H1 (cell line): Measurements from ENCODE around the gene KIAA0586. TPM values are rescaled to one million over a fixed set of nuclear protein-coding genes. Genes with fewer than 3 reads are reported as not detected.

Experiments used
- CTCF ChIA-PET: fragments of 300-600 bp; sonication (Branson Sonifier 250); formaldehyde crosslinking; loops from one replicate; lab custom pipeline; 2021; ENCODE audit not compliant: partially characterized antibody; lab: Charles Lee
- POLR2A ChIA-PET: fragments of 300-600 bp; sonication (Branson Sonifier 250); formaldehyde crosslinking; loops from one replicate; lab custom pipeline; 2021; ENCODE audit warnings: inconsistent platforms; ENCODE audit not compliant: partially characterized antibody; lab: Charles Lee
- DNase-seq, 2 experiments: peaks; one replicate each; pipeline versions ENCODE4 v3.0.0 to v3.0.0-alpha.2; 2010 to 2022; ENCODE audit warnings: low spot score in 2 of 2, low read depth in 1 of 2, mixed read lengths in 1 of 2
- FAIRE-seq: peaks from 2 replicates; lab custom pipeline; 2011; peaks lifted over from hg19 to GRCh38; lab: Jason Lieb, UNC
- H2AFZ ChIP-seq: 2 replicates; pipeline ENCODE4 v1.8.1; 2012; ENCODE audit warnings: low read length, inconsistent platforms
- H2AK5ac ChIP-seq: 2 replicates; pipeline ENCODE4 v1.6.1; 2013; ENCODE audit warnings: low read depth, low read length
- H2BK120ac ChIP-seq: replicated peaks from 2 replicates; pipeline ENCODE3; 2013; ENCODE audit warnings: low read depth, low read length, inconsistent platforms
- H2BK12ac ChIP-seq: 2 replicates; pipeline ENCODE4 v1.6.1; 2013; ENCODE audit warnings: low read depth, low read length
- H2BK15ac ChIP-seq: 2 replicates; pipeline ENCODE4 v1.6.1; 2013; ENCODE audit warnings: low read length
- H2BK20ac ChIP-seq: 2 replicates; pipeline ENCODE4 v1.6.1; 2013; ENCODE audit warnings: low read length
- H2BK5ac ChIP-seq: 2 replicates; pipeline ENCODE4 v1.6.1; 2013; ENCODE audit warnings: low read depth, low read length
- H3K14ac ChIP-seq: 2 replicates; pipeline ENCODE4 v1.6.1; 2013; ENCODE audit warnings: inconsistent platforms; ENCODE audit not compliant: insufficient read length
- H3K18ac ChIP-seq: 2 replicates; pipeline ENCODE4 v1.6.1; 2013; ENCODE audit warnings: low read length; ENCODE audit errors: extremely low read depth
- H3K23ac ChIP-seq: 2 replicates; pipeline ENCODE4 v1.6.1; 2013; ENCODE audit warnings: inconsistent platforms; ENCODE audit not compliant: insufficient read length
- H3K23me2 ChIP-seq: 2 replicates; pipeline ENCODE4 v1.6.1; 2013; ENCODE audit warnings: low read depth, low read length
- H3K27ac ChIP-seq: 2 replicates; pipeline ENCODE4 v1.6.1; 2011; ENCODE audit warnings: low read depth, low read length, inconsistent platforms
- H3K27me3 ChIP-seq, 4 experiments: replicated peaks in 1 of 4; 1 replicate in 1 of 4; 2 replicates in 3 of 4; pipeline versions ENCODE4 v1.6.1 to v1.8.1; 2011 to 2013; ENCODE audit warnings: low read length in 3 of 4, mild to moderate bottlenecking in 3 of 4, inconsistent platforms in 2 of 4, mixed read lengths in 2 of 4, moderate library complexity in 1 of 4; ENCODE audit not compliant: control insufficient read depth in 3 of 4, insufficient read depth in 3 of 4; ENCODE audit errors: extremely low read depth in 1 of 4
- H3K36me3 ChIP-seq, 4 experiments: 2 replicates each; pipeline versions ENCODE4 v1.6.1 to v1.8.1; 2011 to 2013; ENCODE audit warnings: mild to moderate bottlenecking in 4 of 4, low read length in 3 of 4, moderate library complexity in 2 of 4, control low read depth in 1 of 4, inconsistent platforms in 1 of 4; ENCODE audit not compliant: insufficient read depth in 4 of 4, control insufficient read depth in 2 of 4
- H3K4ac ChIP-seq: replicated peaks from 2 replicates; pipeline ENCODE3; 2013; ENCODE audit warnings: low read length, low read depth, mixed read lengths, inconsistent platforms; ENCODE audit not compliant: insufficient read length
- H3K4me1 ChIP-seq, 4 experiments: replicated peaks in 1 of 4; 1 replicate in 1 of 4; 2 replicates in 3 of 4; pipeline versions ENCODE4 v1.6.1 to v1.8.1; 2011 to 2013; ENCODE audit warnings: low read length in 3 of 4, inconsistent platforms in 2 of 4, mixed read lengths in 1 of 4; ENCODE audit not compliant: insufficient read depth in 4 of 4, control insufficient read depth in 3 of 4
- H3K4me2 ChIP-seq, 2 experiments: 2 replicates each; pipeline versions ENCODE4 v1.6.1 to v1.8.1; 2011 to 2013; ENCODE audit warnings: low read depth in 2 of 2, low read length in 2 of 2, control low read depth in 1 of 2, inconsistent platforms in 1 of 2, mild to moderate bottlenecking in 1 of 2; ENCODE audit not compliant: insufficient read depth in 1 of 2
- H3K4me3 ChIP-seq, 4 experiments: fragments of 200-600, 300-600 bp in 1 of 4; sonication (generic), shearing (Covaris generic), sonication (Bioruptor Twin) in 1 of 4; 2 replicates each; pipeline versions ENCODE4 v1.5.1 to v1.8.1; 2011 to 2016; ENCODE audit warnings: low read length in 4 of 4, low read depth in 3 of 4, control low read depth in 2 of 4, inconsistent platforms in 2 of 4, mild to moderate bottlenecking in 2 of 4, mixed read lengths in 1 of 4, moderate library complexity in 1 of 4; ENCODE audit not compliant: insufficient read depth in 2 of 4; ENCODE audit errors: extremely low read depth in 1 of 4
- H3K56ac ChIP-seq: replicated peaks from 2 replicates; pipeline ENCODE3; 2013; ENCODE audit warnings: low read depth, mild to moderate bottlenecking, mixed read lengths, low read length, inconsistent platforms; ENCODE audit not compliant: insufficient read length
- H3K79me1 ChIP-seq: 2 replicates; pipeline ENCODE4 v1.6.1; 2013; ENCODE audit warnings: low read depth, low read length, control low read depth
- H3K79me2 ChIP-seq, 2 experiments: 2 replicates each; pipeline versions ENCODE4 v1.6.1 to v1.8.1; 2012 to 2013; ENCODE audit warnings: low read length in 2 of 2, mild to moderate bottlenecking in 2 of 2, inconsistent platforms in 1 of 2; ENCODE audit not compliant: insufficient read depth in 2 of 2, control insufficient read depth in 1 of 2
- H3K9ac ChIP-seq, 4 experiments: replicated peaks in 1 of 4; 1 replicate in 1 of 4; 2 replicates in 3 of 4; pipeline versions ENCODE4 v1.6.1 to v1.8.1; 2011 to 2013; ENCODE audit warnings: low read depth in 3 of 4, low read length in 3 of 4, control low read depth in 2 of 4, mild to moderate bottlenecking in 2 of 4, moderate library complexity in 2 of 4, inconsistent platforms in 1 of 4; ENCODE audit errors: extremely low read depth in 1 of 4
- H3K9me3 ChIP-seq, 2 experiments: 2 replicates each; pipeline versions ENCODE4 v1.6.1 to v1.8.1; 2012 to 2013; ENCODE audit warnings: mild to moderate bottlenecking in 2 of 2, moderate library complexity in 2 of 2, control low read depth in 1 of 2, inconsistent platforms in 1 of 2, low read depth in 1 of 2, low read length in 1 of 2, mixed read lengths in 1 of 2; ENCODE audit not compliant: insufficient read depth in 2 of 2
- H4K20me1 ChIP-seq, 2 experiments: replicated peaks in 1 of 2; 2 replicates each; pipeline versions ENCODE3 to v1.8.1; 2011 to 2013; ENCODE audit warnings: inconsistent platforms in 2 of 2, low read length in 2 of 2, mild to moderate bottlenecking in 1 of 2; ENCODE audit not compliant: insufficient read depth in 2 of 2, control insufficient read depth in 1 of 2
- H4K5ac ChIP-seq: 2 replicates; pipeline ENCODE4 v1.6.1; 2013; ENCODE audit warnings: low read length, low read depth, mixed read lengths, inconsistent platforms; ENCODE audit not compliant: insufficient read length
- H4K8ac ChIP-seq: 2 replicates; pipeline ENCODE4 v1.8.0; 2013; ENCODE audit warnings: mild to moderate bottlenecking, moderate library complexity, low read length, inconsistent platforms; ENCODE audit not compliant: insufficient read depth; ENCODE audit errors: extremely low read depth
- H4K91ac ChIP-seq: replicated peaks from 2 replicates; pipeline ENCODE3; 2013; ENCODE audit warnings: low read length, mixed read lengths, inconsistent platforms; ENCODE audit not compliant: insufficient read length
- BCL11A ChIP-seq, 2 experiments: IDR thresholded peaks; one replicate each; pipeline ENCODE4 v1.6.1; 2011; ENCODE audit warnings: low read depth in 2 of 2, low read length in 2 of 2, mild to moderate bottlenecking in 2 of 2
- CHD2 ChIP-seq: IDR thresholded peaks from 2 replicates; pipeline ENCODE4 v1.6.1; 2012; ENCODE audit warnings: low read length, improper control_type of control experiment
- GABPA ChIP-seq: IDR thresholded peaks from 2 replicates; pipeline ENCODE4 v1.6.1; 2011; ENCODE audit warnings: mild to moderate bottlenecking, low read length, moderate library complexity, borderline replicate concordance; ENCODE audit not compliant: insufficient read depth
- MAFK ChIP-seq: IDR thresholded peaks from 2 replicates; pipeline ENCODE4 v1.6.1; 2012; ENCODE audit warnings: low read depth, mild to moderate bottlenecking, improper control_type of control experiment, low read length
- NRF1 ChIP-seq: IDR thresholded peaks from 2 replicates; pipeline ENCODE4 v1.6.1; 2011; ENCODE audit warnings: mild to moderate bottlenecking, low read depth, low read length, improper control_type of control experiment
- PHF8 ChIP-seq: fragments of 200-600 bp; sonication (generic); conservative IDR thresholded peaks from 2 replicates; pipeline ENCODE4 v1.7.1; 2012; ENCODE audit warnings: low read depth, mild to moderate bottlenecking, inconsistent platforms, low read length, moderate library complexity
- POLR2AphosphoS5 ChIP-seq: IDR thresholded peaks from 2 replicates; pipeline ENCODE4 v1.6.1; 2011; ENCODE audit warnings: low read depth, low read length
- RXRA ChIP-seq: IDR thresholded peaks from 2 replicates; pipeline ENCODE4 v1.6.1; 2011; ENCODE audit warnings: low read depth, mild to moderate bottlenecking, low read length, moderate library complexity; ENCODE audit not compliant: insufficient read depth
- SUZ12 ChIP-seq: fragments of 200-600 bp; sonication (generic); IDR thresholded peaks from 2 replicates; pipeline ENCODE4 v1.6.1; 2012; ENCODE audit warnings: mild to moderate bottlenecking, inconsistent platforms, low read length, moderate library complexity, mixed read lengths
- TAF7 ChIP-seq: optimal IDR thresholded peaks from 2 replicates; pipeline ENCODE3; 2011; ENCODE audit warnings: low read depth, mild to moderate bottlenecking, inconsistent platforms, low read length, moderate library complexity, borderline replicate concordance
- TCF12 ChIP-seq: IDR thresholded peaks from 2 replicates; pipeline ENCODE4 v1.6.1; 2011; ENCODE audit warnings: low read depth, mild to moderate bottlenecking, low read length
- ZNF274 ChIP-seq: IDR thresholded peaks from 2 replicates; pipeline ENCODE4 v1.7.0; 2012; ENCODE audit warnings: low read length, borderline replicate concordance; ENCODE audit errors: extremely low read depth
- WGBS, 2 experiments: shearing (Covaris generic) in 1 of 2; methylation state at CpG; one replicate each; pipeline versions ENCODE4 v1.1.6 to v1.1.7; 2013 to 2015; ENCODE audit warnings: low lambda C conversion rate in 2 of 2, mixed read lengths in 2 of 2, inconsistent platforms in 1 of 2, low coverage in 1 of 2, missing lambda C conversion rate in 1 of 2; ENCODE audit not compliant: insufficient replicate concordance in 2 of 2, insufficient coverage in 1 of 2, insufficient read length in 1 of 2; ENCODE audit errors: extremely low coverage in 1 of 2, missing lambda C conversion rate in 1 of 2; 5-methylcytosine and 5-hydroxymethylcytosine counted together
- polyA plus RNA-seq, 7 experiments: library from polyadenylated mRNA; depleted of rRNA in 3 of 7; stranded (reverse) in 5 of 7; unstranded in 2 of 7; fragments of >200 nt in 5 of 7; fragments of 200-250 nt in 2 of 7; gene quantifications; 1 replicate in 5 of 7; 2 replicates in 1 of 7; 4 replicates in 1 of 7; pipeline versions ENCODE4 v1.2.1 to v1.2.3, GENCODE V29; 2011 to 2013; ENCODE audit warnings: missing spikeins in 2 of 7, mixed read lengths in 2 of 7
- total RNA-seq: library from RNA; stranded (reverse); fragmentation: NEBNext Ultra II Directional; extraction: Animal tissue kit (Norgen Biotek cat#: 25700); gene quantifications from 2 replicates; pipeline ENCODE4 v1.2.1, GENCODE V29; 2021

Gene KIAA0586
- total and polyA plus RNA-seq, 2 of the 8 experiments (the other 6 are each of a cell fraction or from before 2014, with no cell fraction given), result 7.2 to 24.8 TPM

GRCh38 chr14:58463147-58463546 lies 35.6 kb downstream of the KIAA0586 start:
- Histone ChIP-seq H3K9me3 (no peaks in the 10 kb centered on the region), H2BK120ac (no peak overlapping the region), H3K36me3 (peaks cover 0 to 24% (median 1%) of the 10 kb centered on the region in 4 experiments; a peak in 2 of 8 replicates), H3K79me1 (no peaks in the 10 kb centered on the region), H2BK5ac (no peak overlapping the region), H4K8ac (no peak overlapping the region), H3K9ac (no peak overlapping the region), H3K27me3 (no peaks in the 10 kb centered on the region), H2AFZ (no peak overlapping the region), H2BK12ac (no peak overlapping the region), H4K91ac (no peak overlapping the region), H3K27ac (no peak overlapping the region), H3K23ac (no peak overlapping the region), H3K4me1 (no peaks in the 10 kb centered on the region), H4K20me1 (no peaks in the 10 kb centered on the region), H2BK20ac (no peak overlapping the region), H3K18ac (no peak overlapping the region), H3K4ac (no peak overlapping the region), H3K23me2 (no peaks in the 10 kb centered on the region), H4K5ac (no peak overlapping the region), H3K4me2 (no peak overlapping the region), H3K4me3 (no peak overlapping the region), H3K56ac (no peak overlapping the region), H3K14ac (no peak overlapping the region), H3K79me2 (no peaks in the 10 kb centered on the region), H2AK5ac (no peak overlapping the region), H2BK15ac (no peak overlapping the region)
- DNase-seq, result no peak
- POLR2A ChIA-PET, result no interaction called here
- WGBS, 2 experiments, result 86% methylated on average over 2 of the region's 2 CpGs; no CpG with 5 or more reads in 1 of the 2 experiments
- CTCF ChIA-PET, result no interaction called here
- TF ChIP-seq PHF8, result no peak
- TF ChIP-seq SUZ12, result no peak
- no peak for TF ChIP-seq TAF7
- no peak for TF ChIP-seq ZNF274
- TF ChIP-seq POLR2AphosphoS5, result no peak
- no peak for TF ChIP-seq BCL11A (IDR thresholded peaks at IDR 0.05; ENCODE audit: low read depth in 2 of 2, low read length in 2 of 2)
- no peak for TF ChIP-seq NRF1
- TF ChIP-seq TCF12, result no peak
- TF ChIP-seq MAFK, result no peak
- no peak for TF ChIP-seq CHD2
- no peak for TF ChIP-seq RXRA
- no peak for TF ChIP-seq GABPA
- FAIRE-seq, result no peak
